Glutamatergic neuron (in vitro differentiated cells): ENCODE measurements around the gene TWIST2. TPM values are rescaled to one million over a fixed set of nuclear protein-coding genes. Genes with fewer than 3 reads are reported as not detected.

Experiments
- DNase-seq: peaks from one replicate; pipeline ENCODE4 v3.0.0; 2022
- H3K27ac Mint-ChIP-seq: one replicate; pipeline ENCODE4 v1.8.0; 2020; ENCODE audit warnings: mild to moderate bottlenecking, mixed read lengths, inconsistent platforms; ENCODE audit not compliant: unreplicated experiment
- H3K27me3 Mint-ChIP-seq: one replicate; pipeline ENCODE4 v1.8.0; 2020; ENCODE audit warnings: mild to moderate bottlenecking, moderate library complexity, mixed read lengths, inconsistent platforms; ENCODE audit not compliant: unreplicated experiment
- H3K36me3 Mint-ChIP-seq: one replicate; pipeline ENCODE4 v1.8.0; 2020; ENCODE audit warnings: mild to moderate bottlenecking, mixed read lengths, inconsistent platforms; ENCODE audit not compliant: unreplicated experiment
- H3K4me1 Mint-ChIP-seq: one replicate; pipeline ENCODE4 v1.8.0; 2020; ENCODE audit warnings: mild to moderate bottlenecking, low read depth, mixed read lengths, inconsistent platforms; ENCODE audit not compliant: unreplicated experiment
- H3K4me3 Mint-ChIP-seq: one replicate; pipeline ENCODE4 v1.8.0; 2020; ENCODE audit warnings: mild to moderate bottlenecking, mixed read lengths, inconsistent platforms; ENCODE audit not compliant: unreplicated experiment
- H3K9me3 Mint-ChIP-seq: one replicate; pipeline ENCODE4 v1.8.0; 2020; ENCODE audit warnings: mild to moderate bottlenecking, moderate library complexity, mixed read lengths, inconsistent platforms; ENCODE audit not compliant: unreplicated experiment
- CTCF ChIP-seq: fragments of 200-600 bp; sonication (generic); IDR thresholded peaks from one replicate; pipeline ENCODE4 v1.5.0; 2021; ENCODE audit not compliant: partially characterized antibody, unreplicated experiment
- total RNA-seq: library from RNA; stranded (reverse); fragmentation: NEBNext Ultra II Directional; extraction: Animal tissue kit (Norgen Biotek cat#: 25700); gene quantifications from one replicate; pipeline ENCODE4 v1.2.1, GENCODE V29; 2021; ENCODE audit not compliant: unreplicated experiment

The TWIST2 gene
- total RNA-seq, 1 donor from 2014 or later: not detected

- H3K36me3 Mint-ChIP-seq: no peaks in the 10 kb centered on the region
- H3K4me1 Mint-ChIP-seq: peaks cover 1% of the 10 kb centered on the region
- TF ChIP-seq CTCF: no peak
- H3K4me3 Mint-ChIP-seq: no peak overlapping the region
- no peaks in the 10 kb centered on the region for H3K9me3 Mint-ChIP-seq
- no peak overlapping the region for H3K27ac Mint-ChIP-seq
- no peaks in the 10 kb centered on the region for H3K27me3 Mint-ChIP-seq
- DNase-seq: no peak
These were observed 48.8 kb downstream of the TWIST2 start for GRCh38 chr2:238896641-238897040.

- H3K4me1 Mint-ChIP-seq: peaks cover 1% of the 10 kb centered on the region
- TF ChIP-seq CTCF: no peak
- H3K27ac Mint-ChIP-seq: no peak overlapping the region
- H3K9me3 Mint-ChIP-seq: no peaks in the 10 kb centered on the region
- H3K4me3 Mint-ChIP-seq: no peak overlapping the region
- no peaks in the 10 kb centered on the region for H3K27me3 Mint-ChIP-seq
- H3K36me3 Mint-ChIP-seq: no peaks in the 10 kb centered on the region
- no peak for DNase-seq
These were observed 49.4 kb downstream of the TWIST2 start for GRCh38 chr2:238897122-238897880.

GRCh38 chr2:238897911-238898311 lies 50.0 kb downstream of the TWIST2 start:
- Mint-ChIP-seq H3K27ac (no peak overlapping the region), H3K36me3 (no peaks in the 10 kb centered on the region), H3K4me3 (no peak overlapping the region), H3K27me3 (no peaks in the 10 kb centered on the region), H3K4me1 (peaks cover 1% of the 10 kb centered on the region), H3K9me3 (no peaks in the 10 kb centered on the region)
- TF ChIP-seq CTCF: no peak
- DNase-seq: no peak

- no peak overlapping the region for H3K4me3 Mint-ChIP-seq
- no peak for TF ChIP-seq CTCF
- no peak overlapping the region for H3K27ac Mint-ChIP-seq
- H3K36me3 Mint-ChIP-seq: no peaks in the 10 kb centered on the region
- H3K4me1 Mint-ChIP-seq: peaks cover 1% of the 10 kb centered on the region
- no peaks in the 10 kb centered on the region for H3K9me3 Mint-ChIP-seq
- no peak for DNase-seq
- no peaks in the 10 kb centered on the region for H3K27me3 Mint-ChIP-seq
These were observed 50.8 kb downstream of the TWIST2 start for GRCh38 chr2:238898534-238899281.

- TF ChIP-seq CTCF: no peak
- no peak for DNase-seq
- no peak overlapping the region for H3K27ac Mint-ChIP-seq
- H3K27me3 Mint-ChIP-seq: no peaks in the 10 kb centered on the region
- H3K36me3 Mint-ChIP-seq: no peaks in the 10 kb centered on the region
- H3K4me3 Mint-ChIP-seq: no peak overlapping the region
- peaks cover 1% of the 10 kb centered on the region for H3K4me1 Mint-ChIP-seq
- H3K9me3 Mint-ChIP-seq: no peaks in the 10 kb centered on the region
These were observed 51.5 kb downstream of the TWIST2 start for GRCh38 chr2:238899386-238899785.
